Peyer's patch (tissue), 4 donors: ENCODE measurements around the gene DHCR24. TPM values are rescaled to one million over a fixed set of nuclear protein-coding genes. Genes with fewer than 3 reads are reported as not detected.
A peak's percentile ranks its signal among the peaks of the same experiment; 100 is the strongest.

Source experiments
- DNase-seq, 3 donors: peaks; one replicate each; pipeline ENCODE4 v3.0.0-alpha.2; 2017 to 2019
- H3K27ac ChIP-seq, 4 donors: fragments of 200-600 bp; sonication (generic); one replicate each; pipeline ENCODE4 v1.5.1; 2016 to 2019
- H3K27me3 ChIP-seq, 2 donors: fragments of 200-600 bp; sonication (generic); one replicate each; pipeline ENCODE4 v1.5.1; 2019
- H3K36me3 ChIP-seq, 3 donors: fragments of 200-600 bp; sonication (generic); one replicate each; pipeline ENCODE4 v1.5.1; 2016 to 2019
- H3K4me1 ChIP-seq, 4 donors: fragments of 200-600 bp; sonication (generic); one replicate each; pipeline ENCODE4 v1.5.1; 2016 to 2019
- H3K4me3 ChIP-seq, 4 donors: fragments of 200-600 bp; sonication (generic); 1 replicate in 3 of 4; 2 replicates in 1 of 4; pipeline ENCODE4 v1.5.1; 2016 to 2019; ENCODE audit warnings: mild to moderate bottlenecking in 1 of 4
- H3K9me3 ChIP-seq, 4 donors: fragments of 200-600 bp; sonication (generic); one replicate each; pipeline ENCODE4 v1.5.1; 2016 to 2019; ENCODE audit warnings: mild to moderate bottlenecking in 1 of 4
- CTCF ChIP-seq, 6 experiments: fragments of 450-650 bp in 4 of 6; fragments of 200-600 bp in 2 of 6; sonication (generic) in 1 of 6; IDR thresholded peaks; one replicate each; pipeline ENCODE4 v1.5.1; 2017 to 2019; ENCODE audit warnings: antibody characterized with exemption in 6 of 6, mild to moderate bottlenecking in 3 of 6, moderate library complexity in 1 of 6
- POLR2A ChIP-seq, 2 donors: fragments of 450-650 bp; IDR thresholded peaks; one replicate each; pipeline ENCODE4 v1.5.1; 2017; ENCODE audit warnings: antibody characterized with exemption in 2 of 2, mild to moderate bottlenecking in 2 of 2, moderate library complexity in 2 of 2
- total RNA-seq, 4 donors: library from RNA; depleted of rRNA; stranded (reverse); fragments of >200 nt; gene quantifications; one replicate each; pipeline ENCODE4 v1.1.0, GENCODE V29; 2016

The DHCR24 gene
- total RNA-seq, 4 donors from 2014 or later, result 15.7 to 119 (median 110) TPM

- TF ChIP-seq POLR2A (IDR thresholded peaks at IDR 0.05) (no peak), CTCF (IDR thresholded peaks at IDR 0.05) (no peak)
- peaks cover 5 to 47% (median 10%) of the 10 kb centered on the region in 4 donors for H3K4me1 ChIP-seq
- H3K36me3 ChIP-seq, result no peaks in the 10 kb centered on the region
- peak in 2 of 3 donors; percentile 44 to 51 for DNase-seq
- H3K27ac ChIP-seq, result peak overlapping the region; percentile 78 to 93 (median 87)
- H3K9me3 ChIP-seq, result no peaks in the 10 kb centered on the region
- H3K27me3 ChIP-seq, result no peaks in the 10 kb centered on the region
- peak overlapping the region; percentile 53 to 71 (median 62) for H3K4me3 ChIP-seq
Observed at GRCh38 chr1:54800041-54800898, 86.7 kb downstream of the DHCR24 start.

Other genes with a start within 250 kb of the DHCR24 start
- 10 to 100 TPM; 22.3 to 64.2 (median 35.5) TPM for gene MROH7, start 245.4 kb downstream of the DHCR24 start, total RNA-seq
- 10 to 100 TPM; 15.7 to 39.6 (median 30.3) TPM for gene TTC4, start 171.3 kb downstream of the DHCR24 start, total RNA-seq
- 10 to 100 TPM in 1 of 4 donors, 1 to 10 TPM in 3; 1.7 to 10.0 (median 5.8) TPM for gene PARS2, start 122.7 kb downstream of the DHCR24 start, total RNA-seq
- 100 to 1,000 TPM in 2 of 4 donors, 10 to 100 TPM in 2; 15.7 to 136 (median 102) TPM for gene TTC22, start 85.9 kb downstream of the DHCR24 start, total RNA-seq
- 10 to 100 TPM in 2 of 4 donors, 1 to 10 TPM in 2; 6.6 to 13.9 (median 9.3) TPM for gene TMEM61, start 93.4 kb upstream of the DHCR24 start, total RNA-seq
- not detected for gene BSND, start 111.7 kb upstream of the DHCR24 start, total RNA-seq
- 10 to 100 TPM in 2 of 4 donors, 1 to 10 TPM in 2; 3.5 to 18.4 (median 8.5) TPM for gene PCSK9, start 152.4 kb upstream of the DHCR24 start, total RNA-seq